CD14-positive monocyte (primary cell): ENCODE results near the gene PSEN1. TPM values are rescaled to one million over a fixed set of nuclear protein-coding genes. Genes with fewer than 3 reads are reported as not detected.

Experiments used
- DNase-seq, 3 donors: peaks; one replicate each; pipeline ENCODE4 v3.0.0-alpha.2; 2011 to 2022
- H2AFZ ChIP-seq: 2 replicates; pipeline ENCODE4 v1.6.0; 2012; ENCODE audit warnings: mild to moderate bottlenecking, low read depth, low read length, inconsistent platforms; ENCODE audit not compliant: insufficient read depth, poor library complexity, severe bottlenecking
- H3K27ac ChIP-seq, 2 donors: 1 replicate in 1 of 2; 2 replicates in 1 of 2; pipeline ENCODE4 v1.5.1; 2012 to 2013; ENCODE audit warnings: low read length in 2 of 2, control low read depth in 1 of 2, inconsistent platforms in 1 of 2, low read depth in 1 of 2, mild to moderate bottlenecking in 1 of 2
- H3K27me3 ChIP-seq, 2 donors: one replicate each; pipeline versions ENCODE4 v1.6.0 to v1.6.1; 2011 to 2013; ENCODE audit warnings: low read length in 2 of 2; ENCODE audit not compliant: control insufficient read depth in 2 of 2, insufficient read depth in 2 of 2
- H3K36me3 ChIP-seq, 2 donors: replicated peaks in 1 of 2; 1 replicate in 1 of 2; 2 replicates in 1 of 2; pipeline versions ENCODE4 v1.5.1 to v1.6.1; 2012 to 2013; ENCODE audit warnings: low read length in 2 of 2, control low read depth in 1 of 2, inconsistent platforms in 1 of 2, mild to moderate bottlenecking in 1 of 2; ENCODE audit not compliant: insufficient read depth in 2 of 2, control insufficient read depth in 1 of 2
- H3K4me1 ChIP-seq, 2 donors: 1 replicate in 1 of 2; 2 replicates in 1 of 2; pipeline versions ENCODE4 v1.5.1 to v1.6.1; 2012 to 2013; ENCODE audit warnings: low read length in 2 of 2, control low read depth in 1 of 2, inconsistent platforms in 1 of 2, mild to moderate bottlenecking in 1 of 2, moderate library complexity in 1 of 2; ENCODE audit not compliant: insufficient read depth in 2 of 2, control insufficient read depth in 1 of 2
- H3K4me2 ChIP-seq: replicated peaks from 2 replicates; pipeline ENCODE3; 2012; ENCODE audit warnings: low read length, moderate library complexity, mild to moderate bottlenecking; ENCODE audit not compliant: poor library complexity, severe bottlenecking; ENCODE audit errors: extremely low read depth
- H3K4me3 ChIP-seq, 3 experiments: fragments of 200-600 bp in 1 of 3; sonication (generic) in 1 of 3; replicated peaks in 1 of 3; 1 replicate in 2 of 3; 2 replicates in 1 of 3; pipeline ENCODE4 v1.5.1; 2011 to 2013; ENCODE audit warnings: low read length in 3 of 3, mild to moderate bottlenecking in 3 of 3, control low read depth in 2 of 3, low read depth in 2 of 3, inconsistent platforms in 1 of 3, moderate library complexity in 1 of 3
- H3K79me2 ChIP-seq: 2 replicates; pipeline ENCODE4 v1.6.0; 2012; ENCODE audit warnings: mild to moderate bottlenecking, control low read depth, inconsistent platforms, low read length, moderate library complexity; ENCODE audit not compliant: insufficient read depth
- H3K9ac ChIP-seq: 2 replicates; pipeline ENCODE4 v1.6.0; 2017; ENCODE audit warnings: low read length, mild to moderate bottlenecking; ENCODE audit not compliant: insufficient read depth, poor library complexity, severe bottlenecking
- H3K9me3 ChIP-seq, 2 donors: replicated peaks in 1 of 2; 1 replicate in 1 of 2; 2 replicates in 1 of 2; pipeline versions ENCODE4 v1.5.1 to v1.6.1; 2012 to 2013; ENCODE audit warnings: low read length in 2 of 2, control low read depth in 1 of 2; ENCODE audit not compliant: control insufficient read depth in 1 of 2, insufficient read depth in 1 of 2
- H4K20me1 ChIP-seq: 2 replicates; pipeline ENCODE4 v1.6.0; 2012; ENCODE audit warnings: mild to moderate bottlenecking, low read length, control low read depth, moderate library complexity; ENCODE audit not compliant: insufficient read depth
- H3K27ac Mint-ChIP-seq, 7 donors: one replicate each; pipeline ENCODE4 v1.8.0; 2020; ENCODE audit warnings: mild to moderate bottlenecking in 7 of 7, mixed read lengths in 7 of 7, moderate library complexity in 6 of 7, inconsistent platforms in 2 of 7
- H3K27me3 Mint-ChIP-seq, 3 donors: one replicate each; pipeline ENCODE4 v1.8.0; 2021 to 2022; ENCODE audit warnings: low read depth in 3 of 3, mild to moderate bottlenecking in 3 of 3, mixed read lengths in 3 of 3, moderate library complexity in 3 of 3, inconsistent platforms in 1 of 3
- H3K36me3 Mint-ChIP-seq, 2 donors: one replicate each; pipeline ENCODE4 v1.8.0; 2020; ENCODE audit warnings: mixed read lengths in 2 of 2, inconsistent platforms in 1 of 2, mild to moderate bottlenecking in 1 of 2
- H3K4me1 Mint-ChIP-seq: one replicate; pipeline ENCODE4 v1.8.0; 2020; ENCODE audit warnings: mild to moderate bottlenecking, mixed read lengths
- H3K4me3 Mint-ChIP-seq, 2 donors: one replicate each; pipeline ENCODE4 v1.8.0; 2020; ENCODE audit warnings: mild to moderate bottlenecking in 2 of 2, mixed read lengths in 2 of 2, moderate library complexity in 1 of 2
- H3K9me3 Mint-ChIP-seq, 7 donors: one replicate each; pipeline ENCODE4 v1.8.0; 2020 to 2022; ENCODE audit warnings: mixed read lengths in 7 of 7, mild to moderate bottlenecking in 6 of 7, moderate library complexity in 6 of 7, inconsistent platforms in 2 of 7
- WGBS: methylation state at CpG from one replicate; pipeline ENCODE4 v1.1.5; 2013; ENCODE audit warnings: missing lambda C conversion rate; ENCODE audit not compliant: insufficient coverage; 5-methylcytosine and 5-hydroxymethylcytosine counted together
- intact Hi-C, 2 donors: fragments of 100-400 bp; cut with micrococcal nuclease; formaldehyde crosslinking; loops; one replicate each; pipeline versions ENCODE4 v1.15.0 to v1.15.1; 2023
- polyA plus RNA-seq, 3 donors: library from polyadenylated mRNA; depleted of rRNA in 1 of 3; unstranded in 2 of 3; stranded (reverse) in 1 of 3; fragments of 300-500 nt in 2 of 3; fragments of >200 nt in 1 of 3; fragmentation: Illumina TruSeq in 2 of 3; gene quantifications; 1 replicate in 2 of 3; 2 replicates in 1 of 3; pipeline ENCODE4 v1.2.3, GENCODE V29; 2012 to 2021
- TF ChIP-seq, protein P1 (sequence below): fragments of 200-600 bp; IDR thresholded peaks from one replicate; pipeline ENCODE4 v1.8.0; 2022; ENCODE audit warnings: antibody characterized with exemption, mild to moderate bottlenecking

The PSEN1 gene
- polyA plus RNA-seq, 3 donors, result 42.4 to 130 (median 85.6) TPM

DNA sequence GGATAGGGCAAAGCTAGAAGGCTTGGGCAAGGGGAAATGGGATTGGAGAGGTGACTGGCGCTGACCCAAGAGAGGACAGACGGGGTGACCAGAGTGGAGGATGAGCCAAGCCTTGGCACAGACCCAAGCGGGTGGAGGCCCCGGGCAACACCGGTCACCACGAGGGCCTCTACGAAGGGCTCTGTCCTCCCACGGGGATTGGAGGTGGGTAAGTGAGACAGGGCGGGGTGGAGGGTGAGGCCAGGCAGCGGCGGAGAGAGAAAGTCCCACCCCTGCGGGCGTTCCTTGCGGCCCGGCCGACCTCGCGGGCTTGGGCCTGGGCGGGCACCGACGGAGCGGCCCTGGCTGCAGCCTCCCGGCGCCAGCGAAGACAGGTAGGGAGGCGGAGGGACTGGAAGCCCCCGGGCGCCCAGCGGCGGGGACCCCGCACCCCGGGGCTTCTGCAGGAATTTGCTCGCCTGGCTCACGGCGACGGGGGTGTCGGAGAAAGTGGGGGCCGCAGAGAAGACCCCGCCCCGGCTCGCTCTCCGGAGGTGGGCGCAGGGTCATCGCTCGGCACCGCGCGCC lies 101.0 kb downstream of the PSEN1 start, which contains the start of gene PAPLN:
Gene PAPLN (plus strand): TSS at position 288 of the 567 bp plus-strand sequence. CDS start 2,273 bp downstream, outside the sequence.
- peak within 1 kb of the TSS; percentile 81 to 90 for H3K4me3 Mint-ChIP-seq
- peaks cover 5% of the 10 kb centered on the region for H4K20me1 ChIP-seq
- H2AFZ ChIP-seq, result peak within 1 kb of the TSS; percentile 72
- H3K27ac ChIP-seq, result no peak within 1 kb of the TSS
- peaks cover 11 to 12% of the 10 kb centered on the region in 2 donors for H3K36me3 Mint-ChIP-seq
- DNase-seq, result peak; percentile 63 to 69 (median 67)
- peaks cover 68 to 84% (median 71%) of the 10 kb centered on the region in 3 donors for H3K27me3 Mint-ChIP-seq
- TF ChIP-seq, protein P1, sequence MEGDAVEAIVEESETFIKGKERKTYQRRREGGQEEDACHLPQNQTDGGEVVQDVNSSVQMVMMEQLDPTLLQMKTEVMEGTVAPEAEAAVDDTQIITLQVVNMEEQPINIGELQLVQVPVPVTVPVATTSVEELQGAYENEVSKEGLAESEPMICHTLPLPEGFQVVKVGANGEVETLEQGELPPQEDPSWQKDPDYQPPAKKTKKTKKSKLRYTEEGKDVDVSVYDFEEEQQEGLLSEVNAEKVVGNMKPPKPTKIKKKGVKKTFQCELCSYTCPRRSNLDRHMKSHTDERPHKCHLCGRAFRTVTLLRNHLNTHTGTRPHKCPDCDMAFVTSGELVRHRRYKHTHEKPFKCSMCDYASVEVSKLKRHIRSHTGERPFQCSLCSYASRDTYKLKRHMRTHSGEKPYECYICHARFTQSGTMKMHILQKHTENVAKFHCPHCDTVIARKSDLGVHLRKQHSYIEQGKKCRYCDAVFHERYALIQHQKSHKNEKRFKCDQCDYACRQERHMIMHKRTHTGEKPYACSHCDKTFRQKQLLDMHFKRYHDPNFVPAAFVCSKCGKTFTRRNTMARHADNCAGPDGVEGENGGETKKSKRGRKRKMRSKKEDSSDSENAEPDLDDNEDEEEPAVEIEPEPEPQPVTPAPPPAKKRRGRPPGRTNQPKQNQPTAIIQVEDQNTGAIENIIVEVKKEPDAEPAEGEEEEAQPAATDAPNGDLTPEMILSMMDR, result no peak
- H3K9ac ChIP-seq, result peak within 1 kb of the TSS; percentile 58
- no peaks in the 10 kb centered on the region for H3K79me2 ChIP-seq
- intact Hi-C loops, result no loop called here
- peaks cover 49 to 74% of the 10 kb centered on the region in 2 donors for H3K27me3 ChIP-seq
- peaks cover 0 to 8% of the 10 kb centered on the region in 2 donors for H3K9me3 ChIP-seq
- H3K36me3 ChIP-seq, result no peaks in the 10 kb centered on the region
- peak within 1 kb of the TSS; percentile 83 for H3K4me2 ChIP-seq
- peak within 1 kb of the TSS in 4 of 7 donors; percentile 46 to 68 (median 52) for H3K27ac Mint-ChIP-seq
- H3K4me1 ChIP-seq, result peaks cover 46 to 64% of the 10 kb centered on the region in 2 donors
- peaks cover 52% of the 10 kb centered on the region for H3K4me1 Mint-ChIP-seq
- 1% methylated on average over 48 of the region's 48 CpGs for WGBS
- peaks cover 0 to 17% (median 7%) of the 10 kb centered on the region in 7 donors for H3K9me3 Mint-ChIP-seq
- peak within 1 kb of the TSS; percentile 18 to 71 (median 25) for H3K4me3 ChIP-seq

DNA sequence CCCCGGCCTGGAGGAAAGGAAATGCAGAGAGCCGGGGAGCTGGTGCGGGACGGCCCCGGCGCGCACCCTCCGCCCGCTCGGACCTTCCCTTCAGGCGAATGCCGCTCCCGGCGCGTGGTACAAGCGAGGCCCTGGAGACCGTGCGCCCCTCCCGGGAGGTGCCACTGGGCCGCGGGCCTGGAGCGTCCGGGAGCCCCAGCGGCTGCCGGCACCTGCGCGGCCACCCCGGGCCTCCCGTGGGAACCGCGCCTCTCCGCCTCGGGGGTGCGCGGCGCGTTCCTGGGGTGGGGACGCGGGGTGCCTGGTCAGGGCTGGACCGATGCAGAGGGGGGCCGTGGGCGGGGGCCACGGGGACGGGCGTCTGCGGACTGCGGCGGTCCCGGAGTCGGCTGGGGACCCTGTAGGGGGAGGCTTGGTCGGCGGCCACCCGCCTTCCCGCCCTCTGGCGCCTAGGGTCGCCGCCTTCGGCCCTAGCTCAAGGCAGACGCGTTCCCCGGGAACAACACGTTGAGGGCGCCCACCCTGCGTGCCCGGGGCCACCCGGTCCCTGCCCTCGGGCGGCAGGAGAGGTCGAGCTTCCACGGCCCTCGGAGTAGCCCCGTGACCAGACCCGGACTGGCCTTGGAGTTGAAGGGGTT lies 101.6 kb downstream of the PSEN1 start:
- intact Hi-C loops, result no loop called here
- H3K4me2 ChIP-seq, result peak overlapping the region; percentile 83
- peak overlapping the region; percentile 72 for H2AFZ ChIP-seq
- peak overlapping the region; percentile 18 to 71 (median 25) for H3K4me3 ChIP-seq
- H3K36me3 ChIP-seq, result no peaks in the 10 kb centered on the region
- H3K79me2 ChIP-seq, result no peaks in the 10 kb centered on the region
- H4K20me1 ChIP-seq, result peaks cover 5% of the 10 kb centered on the region
- Mint-ChIP-seq H3K27me3 (peaks cover 65 to 79% (median 69%) of the 10 kb centered on the region in 3 donors), H3K4me1 (peaks cover 57% of the 10 kb centered on the region), H3K9me3 (peaks cover 0 to 17% (median 7%) of the 10 kb centered on the region in 7 donors), H3K36me3 (peaks cover 11 to 12% of the 10 kb centered on the region in 2 donors), H3K4me3 (peak overlapping the region; percentile 81 to 89), H3K27ac (no peak overlapping the region)
- H3K9me3 ChIP-seq, result peaks cover 0 to 8% of the 10 kb centered on the region in 2 donors
- no peak overlapping the region for H3K27ac ChIP-seq
- TF ChIP-seq, protein P1, result no peak
- H3K4me1 ChIP-seq, result peaks cover 48 to 70% of the 10 kb centered on the region in 2 donors
- H3K9ac ChIP-seq, result peak overlapping the region; percentile 58
- peaks cover 49 to 71% of the 10 kb centered on the region in 2 donors for H3K27me3 ChIP-seq
- WGBS, result 1% methylated on average over 69 of the region's 73 CpGs
- DNase-seq, result peak in 1 of 3 donors; percentile 3
